Keratinocyte (primary cell): ENCODE results near the gene CCDC40. TPM values are rescaled to one million over a fixed set of nuclear protein-coding genes. Genes with fewer than 3 reads are reported as not detected.

Experiments
- DNase-seq: peaks from one replicate; pipeline ENCODE4 v3.0.0-alpha.2; 2011; ENCODE audit warnings: low read depth, missing footprints, low spot score
- FAIRE-seq: peaks from 2 replicates; lab custom pipeline; 2011; peaks lifted over from hg19 to GRCh38; lab: Jason Lieb, UNC
- H2AFZ ChIP-seq: 2 replicates; pipeline ENCODE4 v1.6.0; 2012; ENCODE audit warnings: low read length, control low read depth, inconsistent platforms; ENCODE audit not compliant: control insufficient read depth
- H3K27ac ChIP-seq: 2 replicates; pipeline ENCODE4 v1.5.1; 2011; ENCODE audit warnings: low read length; ENCODE audit not compliant: control insufficient read depth, insufficient read depth
- H3K27me3 ChIP-seq: 3 replicates; pipeline ENCODE4 v1.6.0; 2011; ENCODE audit warnings: low read length; ENCODE audit not compliant: control insufficient read depth, insufficient read depth; ENCODE audit errors: extremely low read depth
- H3K36me3 ChIP-seq, 2 experiments: 2 replicates in 1 of 2; 3 replicates in 1 of 2; pipeline ENCODE4 v1.5.1; 2011; ENCODE audit warnings: low read length in 2 of 2, mild to moderate bottlenecking in 1 of 2; ENCODE audit not compliant: control insufficient read depth in 2 of 2, insufficient read depth in 2 of 2; ENCODE audit errors: extremely low read depth in 1 of 2
- H3K4me1 ChIP-seq: 3 replicates; pipeline ENCODE4 v1.5.1; 2011; ENCODE audit warnings: low read length; ENCODE audit not compliant: control insufficient read depth, insufficient read depth; ENCODE audit errors: extremely low read depth
- H3K4me2 ChIP-seq: 3 replicates; pipeline ENCODE4 v1.6.0; 2011; ENCODE audit warnings: low read depth, low read length; ENCODE audit not compliant: control insufficient read depth, insufficient read depth; ENCODE audit errors: extremely low read depth
- H3K4me3 ChIP-seq, 3 experiments: fragments of 200-600 bp in 1 of 3; sonication (generic) in 1 of 3; 2 replicates in 2 of 3; 3 replicates in 1 of 3; pipeline ENCODE4 v1.5.1; 2011 to 2016; ENCODE audit warnings: low read length in 3 of 3, mild to moderate bottlenecking in 3 of 3, control low read depth in 2 of 3, inconsistent platforms in 1 of 3, low read depth in 1 of 3, mixed read lengths in 1 of 3, mixed run types in 1 of 3, moderate library complexity in 1 of 3; ENCODE audit not compliant: control insufficient read depth in 2 of 3, insufficient read depth in 2 of 3; ENCODE audit errors: extremely low read depth in 1 of 3
- H3K79me2 ChIP-seq: 2 replicates; pipeline ENCODE4 v1.6.0; 2012; ENCODE audit warnings: low read length; ENCODE audit not compliant: control insufficient read depth, insufficient read depth
- H3K9ac ChIP-seq: 3 replicates; pipeline ENCODE4 v1.6.0; 2011; ENCODE audit warnings: low read length; ENCODE audit not compliant: control insufficient read depth, insufficient read depth; ENCODE audit errors: extremely low read depth
- H3K9me1 ChIP-seq: 3 replicates; pipeline ENCODE4 v1.6.0; 2011; ENCODE audit warnings: low read length; ENCODE audit not compliant: control insufficient read depth, insufficient read depth; ENCODE audit errors: extremely low read depth
- H3K9me3 ChIP-seq: 2 replicates; pipeline ENCODE4 v1.5.1; 2012; ENCODE audit warnings: low read depth, low read length; ENCODE audit not compliant: control insufficient read depth
- H4K20me1 ChIP-seq: 3 replicates; pipeline ENCODE4 v1.6.0; 2011; ENCODE audit warnings: low read length; ENCODE audit not compliant: control insufficient read depth, insufficient read depth; ENCODE audit errors: extremely low read depth
- EZH2 ChIP-seq: IDR thresholded peaks from one replicate; pipeline ENCODE4 v1.6.1; 2012; ENCODE audit warnings: inconsistent platforms, mild to moderate bottlenecking, low read length, moderate library complexity
- dilution Hi-C: fragments of 300-500 bp; cut with MboI; formaldehyde crosslinking; loops from one replicate; pipeline ENCODE4 v1.7.0; 2020; ENCODE audit warnings: low sequenced_read_pairs; ENCODE audit not compliant: extremely low pct_ligation_motif_present
- polyA plus RNA-seq, 5 experiments: library from polyadenylated mRNA; depleted of rRNA in 3 of 5; stranded (reverse) in 3 of 5; stranded (forward) in 1 of 5; unstranded in 1 of 5; fragments of >200 nt; gene quantifications; 1 replicate in 1 of 5; 2 replicates in 3 of 5; 3 replicates in 1 of 5; pipeline versions ENCODE4 v1.2.1 to v1.2.3, GENCODE V29; 2011 to 2012; ENCODE audit warnings: missing spikeins in 2 of 5, low read depth in 1 of 5, low replicate concordance in 1 of 5
- TF ChIP-seq, protein P1 (sequence below), 3 experiments: IDR thresholded peaks in 1 of 3; conservative IDR thresholded peaks in 1 of 3; optimal IDR thresholded peaks in 1 of 3; 2 replicates in 2 of 3; 3 replicates in 1 of 3; pipeline versions ENCODE3 to v1.5.1; 2011; ENCODE audit warnings: low read length in 3 of 3, mild to moderate bottlenecking in 3 of 3, moderate library complexity in 2 of 3, control low read depth in 1 of 3, inconsistent platforms in 1 of 3; ENCODE audit not compliant: insufficient read depth in 2 of 3; ENCODE audit errors: extremely low read depth in 1 of 3

CCDC40 gene
- polyA plus RNA-seq, 1 donor (not counting 4 experiments of a cell fraction or from before 2014, with no cell fraction given), result 2.4 TPM

DNA sequence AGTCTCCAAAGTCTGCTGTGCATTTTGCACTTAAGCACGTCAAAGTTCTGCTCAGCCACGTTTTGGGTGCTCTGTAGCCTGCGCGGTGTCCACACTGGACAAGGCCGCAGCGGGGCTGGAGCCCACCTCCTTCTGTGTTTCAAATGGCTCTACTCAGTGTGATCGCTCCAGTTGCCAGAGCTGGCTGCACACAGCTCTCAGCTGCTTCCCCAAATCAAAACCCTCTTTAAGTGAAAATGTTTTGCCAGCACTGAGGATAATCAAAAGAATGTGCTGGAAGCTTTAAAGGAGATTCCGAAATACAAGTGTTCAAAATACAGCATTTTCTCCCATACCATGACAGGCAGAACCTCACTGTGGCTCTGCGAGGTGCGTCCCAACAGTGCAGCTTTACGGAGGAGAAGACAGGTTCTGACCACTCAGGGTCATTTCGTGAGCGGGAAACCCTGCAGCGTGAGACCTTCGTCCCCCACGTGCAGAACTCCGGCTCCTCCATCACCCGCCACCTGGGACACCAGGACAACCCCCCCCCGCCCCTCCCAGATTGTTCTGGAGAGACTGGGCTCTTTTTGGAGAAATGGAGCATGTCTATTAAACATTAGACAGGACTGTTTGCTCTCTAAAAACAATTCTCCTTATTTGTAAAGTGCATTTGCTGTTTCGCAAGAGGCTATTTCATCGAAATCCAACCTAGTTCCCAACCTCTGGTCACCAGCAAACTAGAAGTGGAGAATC, 17.4 kb upstream of the CCDC40 start:
- no peak for DNase-seq
- no peaks in the 10 kb centered on the region for H3K27me3 ChIP-seq
- H2AFZ ChIP-seq, result no peak overlapping the region
- H3K79me2 ChIP-seq, result peaks cover 11% of the 10 kb centered on the region
- no peaks in the 10 kb centered on the region for H3K36me3 ChIP-seq
- peaks cover 2% of the 10 kb centered on the region for H3K4me1 ChIP-seq
- H3K4me3 ChIP-seq, result no peak overlapping the region
- H3K9me3 ChIP-seq, result no peaks in the 10 kb centered on the region
- peaks cover 2% of the 10 kb centered on the region for H3K9me1 ChIP-seq
- dilution Hi-C loops, result no loop called here
- no peak overlapping the region for H3K27ac ChIP-seq
- peaks cover 3% of the 10 kb centered on the region for H4K20me1 ChIP-seq
- no peak overlapping the region for H3K9ac ChIP-seq
- H3K4me2 ChIP-seq, result no peak overlapping the region
- TF ChIP-seq, protein P1, sequence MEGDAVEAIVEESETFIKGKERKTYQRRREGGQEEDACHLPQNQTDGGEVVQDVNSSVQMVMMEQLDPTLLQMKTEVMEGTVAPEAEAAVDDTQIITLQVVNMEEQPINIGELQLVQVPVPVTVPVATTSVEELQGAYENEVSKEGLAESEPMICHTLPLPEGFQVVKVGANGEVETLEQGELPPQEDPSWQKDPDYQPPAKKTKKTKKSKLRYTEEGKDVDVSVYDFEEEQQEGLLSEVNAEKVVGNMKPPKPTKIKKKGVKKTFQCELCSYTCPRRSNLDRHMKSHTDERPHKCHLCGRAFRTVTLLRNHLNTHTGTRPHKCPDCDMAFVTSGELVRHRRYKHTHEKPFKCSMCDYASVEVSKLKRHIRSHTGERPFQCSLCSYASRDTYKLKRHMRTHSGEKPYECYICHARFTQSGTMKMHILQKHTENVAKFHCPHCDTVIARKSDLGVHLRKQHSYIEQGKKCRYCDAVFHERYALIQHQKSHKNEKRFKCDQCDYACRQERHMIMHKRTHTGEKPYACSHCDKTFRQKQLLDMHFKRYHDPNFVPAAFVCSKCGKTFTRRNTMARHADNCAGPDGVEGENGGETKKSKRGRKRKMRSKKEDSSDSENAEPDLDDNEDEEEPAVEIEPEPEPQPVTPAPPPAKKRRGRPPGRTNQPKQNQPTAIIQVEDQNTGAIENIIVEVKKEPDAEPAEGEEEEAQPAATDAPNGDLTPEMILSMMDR (optimal IDR thresholded peaks at IDR 0.05 in 1 of 3, IDR thresholded peaks at IDR 0.05 in 1 of 3, conservative IDR thresholded peaks at IDR 0.05 in 1 of 3; ENCODE audit: extremely low read depth in 1 of 3, insufficient read depth in 2 of 3, low read length in 3 of 3), result no peak
- FAIRE-seq, result no peak

DNA sequence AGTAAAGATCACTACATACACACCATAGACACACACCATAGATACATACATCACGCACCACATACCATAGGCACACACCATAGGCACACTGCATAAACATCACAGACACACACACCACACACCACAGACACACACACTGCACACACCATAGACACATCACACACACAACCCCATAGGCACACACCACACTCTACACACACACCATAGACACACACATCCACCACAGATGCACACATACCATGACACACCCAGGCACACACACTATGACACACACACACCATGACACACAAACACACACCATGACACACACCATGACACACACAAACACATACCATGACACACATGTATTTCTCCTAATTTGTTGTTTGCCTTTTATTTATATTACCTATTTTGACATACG, 14.8 kb upstream of the CCDC40 start:
- Histone ChIP-seq H3K9ac (no peak overlapping the region), H3K4me1 (peaks cover 8% of the 10 kb centered on the region), H3K27me3 (no peaks in the 10 kb centered on the region), H3K79me2 (peaks cover 13% of the 10 kb centered on the region), H4K20me1 (peaks cover 7% of the 10 kb centered on the region), H3K4me2 (no peak overlapping the region), H3K4me3 (no peak overlapping the region), H2AFZ (no peak overlapping the region), H3K36me3 (no peaks in the 10 kb centered on the region), H3K9me1 (peaks cover 9% of the 10 kb centered on the region), H3K27ac (no peak overlapping the region), H3K9me3 (no peaks in the 10 kb centered on the region)
- dilution Hi-C loops, result no loop called here
- FAIRE-seq, result no peak
- TF ChIP-seq, protein P1 (optimal IDR thresholded peaks at IDR 0.05 in 1 of 3, IDR thresholded peaks at IDR 0.05 in 1 of 3, conservative IDR thresholded peaks at IDR 0.05 in 1 of 3; ENCODE audit: extremely low read depth in 1 of 3, insufficient read depth in 2 of 3, low read length in 3 of 3), result no peak
- no peak for TF ChIP-seq EZH2
- peak; percentile 42 for DNase-seq
